ENCODE measurements around the gene SLC16A3.

The SLC16A3 gene

GRCh38 chr17:82234211-82235055, 5.6 kb downstream of the SLC16A3 start (continued):
- TF ChIP-seq PRDM2 (tag by site-specific recombination; IDR thresholded peaks at IDR 0.05; ENCODE audit: borderline replicate concordance) (no peak), ZNF2 (tag by site-specific recombination; IDR thresholded peaks at IDR 0.05) (no peak), ZNF600 (tag by site-specific recombination; IDR thresholded peaks at IDR 0.05) (no peak), ZNF670 (tag by site-specific recombination; IDR thresholded peaks at IDR 0.05; ENCODE audit: low read depth) (no peak), ZNF221 (tag by site-specific recombination; IDR thresholded peaks at IDR 0.05; ENCODE audit: borderline replicate concordance) (no peak), ZNF518A (tag by site-specific recombination; conservative IDR thresholded peaks at IDR 0.05; ENCODE audit: low read depth) (no peak), PRDM10 (tag by site-specific recombination; IDR thresholded peaks at IDR 0.05) (peak; percentile 67), GLIS1 (tag by site-specific recombination; IDR thresholded peaks at IDR 0.05) (peak; percentile 100), BCL11B (tag by site-specific recombination; IDR thresholded peaks at IDR 0.05; ENCODE audit: low read depth) (0 out of 2 replicates have a peak, but pooled peaks have one; percentile 26), KLF1 (tag by site-specific recombination; IDR thresholded peaks at IDR 0.05) (peak; percentile 45), ZNF280D (tag by site-specific recombination; IDR thresholded peaks at IDR 0.05) (no peak), ZNF423 (tag by site-specific recombination; IDR thresholded peaks at IDR 0.05) (peak; percentile 77), ZNF174 (tag by site-specific recombination; IDR thresholded peaks at IDR 0.05) (no peak), ZBTB7A (tag by site-specific recombination; IDR thresholded peaks at IDR 0.05; ENCODE audit: low read depth) (no peak), ZNF350 (tag by site-specific recombination; IDR thresholded peaks at IDR 0.05) (no peak)
- TF ChIP-seq, protein P1, sequence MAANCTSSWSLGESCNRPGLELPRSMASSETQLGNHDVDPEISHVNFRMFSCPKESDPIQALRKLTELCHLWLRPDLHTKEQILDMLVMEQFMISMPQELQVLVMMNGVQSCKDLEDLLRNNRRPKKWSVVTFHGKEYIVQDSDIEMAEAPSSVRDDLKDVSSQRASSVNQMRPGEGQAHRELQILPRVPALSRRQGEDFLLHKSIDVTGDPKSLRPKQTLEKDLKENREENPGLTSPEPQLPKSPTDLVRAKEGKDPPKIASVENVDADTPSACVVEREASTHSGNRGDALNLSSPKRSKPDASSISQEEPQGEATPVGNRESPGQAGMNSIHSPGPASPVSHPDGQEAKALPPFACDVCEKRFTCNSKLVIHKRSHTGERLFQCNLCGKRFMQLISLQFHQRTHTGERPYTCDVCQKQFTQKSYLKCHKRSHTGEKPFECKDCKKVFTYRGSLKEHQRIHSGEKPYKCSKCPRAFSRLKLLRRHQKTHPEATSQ (tag by site-specific recombination; IDR thresholded peaks at IDR 0.05), result no peak

All from HEK293 (cell line).